HepG2 (cell line): ENCODE data around the gene HIF3A. TPM values are rescaled to one million over a fixed set of nuclear protein-coding genes. Genes with fewer than 3 reads are reported as not detected.
A peak's percentile ranks its signal among the peaks of the same experiment; 100 is the strongest.

ENCODE experiments used
- ATAC-seq: fragments of 200-7000 bp; cut with Tn5 transposase; 3 replicates; pipeline ENCODE4 v1.9.1; 2020; ENCODE audit warnings: mild to moderate bottlenecking, moderate library complexity
- BruUV-seq: library from RNA; stranded (reverse); fragments of 400-500 nt; replicated peaks from 2 replicates; lab custom pipeline; 2021; lab: Mats Ljungman, UMichigan
- CTCF ChIA-PET: fragments of 300-600 bp; formaldehyde crosslinking; extraction: SDS; loops from one replicate; lab custom pipeline; 2021; ENCODE audit warnings: low total read pairs, inconsistent platforms, low intra/inter-chr PET ratio; lab: Yijun Ruan, JAX
- POLR2A ChIA-PET: fragments of 350-600 bp; sonication (Branson Sonifier 250); formaldehyde crosslinking; loops from one replicate; lab custom pipeline; 2020; ENCODE audit warnings: antibody characterized with exemption, inconsistent platforms; lab: Yijun Ruan, JAX
- DNase-seq: peaks from one replicate; pipeline ENCODE4 v3.0.0-alpha.2; 2015; ENCODE audit warnings: low spot score
- FAIRE-seq: peaks from 3 replicates; lab custom pipeline; 2011; peaks lifted over from hg19 to GRCh38; lab: Jason Lieb, UNC
- H2AFZ ChIP-seq: one replicate; pipeline ENCODE4 v1.6.1; 2011; ENCODE audit warnings: low read length, inconsistent platforms
- H3K27ac ChIP-seq: fragments of 300-600 bp; 3 replicates; pipeline ENCODE4 v1.8.0; 2011; ENCODE audit warnings: mixed run types, mild to moderate bottlenecking, mixed read lengths, low read length, inconsistent platforms; ENCODE audit not compliant: insufficient read depth; ENCODE audit errors: extremely low read length
- H3K27me3 ChIP-seq, 2 experiments: fragments of 200-600 bp in 1 of 2; 2 replicates in 1 of 2; 3 replicates in 1 of 2; pipeline versions ENCODE4 v1.6.0 to v1.8.0; 2011; ENCODE audit warnings: low read length in 2 of 2, mild to moderate bottlenecking in 2 of 2, moderate library complexity in 2 of 2, inconsistent platforms in 1 of 2; ENCODE audit not compliant: insufficient read depth in 2 of 2, control insufficient read depth in 1 of 2
- H3K36me3 ChIP-seq, 2 experiments: fragments of 200-600 bp in 1 of 2; replicated peaks in 1 of 2; 2 replicates in 1 of 2; 3 replicates in 1 of 2; pipeline versions ENCODE4 v1.5.1 to v1.8.0; 2011; ENCODE audit warnings: low read length in 2 of 2, inconsistent platforms in 1 of 2; ENCODE audit not compliant: insufficient read depth in 2 of 2, control insufficient read depth in 1 of 2
- H3K4me1 ChIP-seq: 2 replicates; pipeline ENCODE4 v1.5.1; 2012; ENCODE audit warnings: low read length, inconsistent platforms; ENCODE audit not compliant: insufficient read depth
- H3K4me2 ChIP-seq: 2 replicates; pipeline ENCODE4 v1.6.0; 2011; ENCODE audit warnings: low read depth, low read length, inconsistent platforms
- H3K4me3 ChIP-seq, 3 experiments: fragments of 200-600 bp in 1 of 3; sonication (generic), shearing (Covaris generic) in 1 of 3; replicated peaks in 1 of 3; 2 replicates each; pipeline ENCODE4 v1.5.1; 2011 to 2016; ENCODE audit warnings: low read length in 3 of 3, inconsistent platforms in 2 of 3, low read depth in 2 of 3, mild to moderate bottlenecking in 2 of 3, control low read depth in 1 of 3, mixed read lengths in 1 of 3; ENCODE audit not compliant: insufficient read depth in 1 of 3
- H3K79me2 ChIP-seq: one replicate; pipeline ENCODE4 v1.6.1; 2011; ENCODE audit warnings: low read length, inconsistent platforms; ENCODE audit not compliant: insufficient read depth
- H3K9ac ChIP-seq: 2 replicates; pipeline ENCODE4 v1.6.0; 2011; ENCODE audit warnings: mild to moderate bottlenecking, low read depth, low read length, inconsistent platforms; ENCODE audit not compliant: insufficient read depth
- H3K9me3 ChIP-seq: 2 replicates; pipeline ENCODE4 v1.5.1; 2012; ENCODE audit warnings: mild to moderate bottlenecking, low read length
- H4K20me1 ChIP-seq: 2 replicates; pipeline ENCODE4 v1.6.0; 2011; ENCODE audit warnings: inconsistent platforms, mild to moderate bottlenecking, low read length, moderate library complexity; ENCODE audit not compliant: insufficient read depth
- AGO2 ChIP-seq: fragments of 200-400 bp; formaldehyde crosslinking; optimal IDR thresholded peaks from 2 replicates; pipeline ENCODE3; 2017; ENCODE audit warnings: mild to moderate bottlenecking, low read depth, low read length, moderate library complexity
- ZNF296 ChIP-seq: sonication (generic); formaldehyde crosslinking; conservative IDR thresholded peaks from 2 replicates; pipeline ENCODE4 v1.5.0; 2020; ENCODE audit warnings: mild to moderate bottlenecking, missing genetic modification reagents
- WGBS: methylation state at CpG from one replicate; pipeline ENCODE4 v1.1.6; 2017; ENCODE audit warnings: low lambda C conversion rate; 5-methylcytosine and 5-hydroxymethylcytosine counted together
- in situ Hi-C: cut with HindIII; loops from 2 replicates; pipeline ENCODE4 v1.10.0; 2017; ENCODE audit warnings: low pct_unique_long_range_greater_than_20kb; ENCODE audit not compliant: extremely low pct_ligation_motif_present
- intact Hi-C: fragments of 100-400 bp; cut with micrococcal nuclease; formaldehyde crosslinking; loops from one replicate; pipeline ENCODE4 v1.10.0; 2022; ENCODE audit not compliant: unreplicated experiment
- polyA plus RNA-seq, 8 experiments: library from polyadenylated mRNA; depleted of rRNA in 3 of 8; stranded (reverse) in 7 of 8; unstranded in 1 of 8; fragments of >200 nt; fragmentation: Illumina TruSeq in 4 of 8; extraction: Trizol in 4 of 8; gene quantifications; 2 replicates each; pipeline versions ENCODE4 v1.2.1 to v1.2.3, GENCODE V29; 2011 to 2016; ENCODE audit warnings: low read depth in 4 of 8, missing spikeins in 1 of 8, mixed read lengths in 1 of 8; ENCODE audit not compliant: insufficient read depth in 1 of 8
- total RNA-seq, 5 experiments: library from RNA; depleted of rRNA; stranded (reverse); fragments of >200 nt; fragmentation: Illumina TruSeq; extraction: Trizol; gene quantifications; 2 replicates each; pipeline ENCODE4 v1.2.3, GENCODE V29; 2016; ENCODE audit warnings: low read depth in 1 of 5
- TF ChIP-seq, protein P1 (sequence below): IDR thresholded peaks from 2 replicates; pipeline ENCODE4 v1.6.1; 2016; ENCODE audit warnings: missing genetic modification reagents, missing compliant biosample characterization

The HIF3A gene
- total and polyA plus RNA-seq, 2 of the 13 experiments (the other 11 are each of a cell fraction or from before 2014, with no cell fraction given), result 0.09 to 0.22 TPM

DNA sequence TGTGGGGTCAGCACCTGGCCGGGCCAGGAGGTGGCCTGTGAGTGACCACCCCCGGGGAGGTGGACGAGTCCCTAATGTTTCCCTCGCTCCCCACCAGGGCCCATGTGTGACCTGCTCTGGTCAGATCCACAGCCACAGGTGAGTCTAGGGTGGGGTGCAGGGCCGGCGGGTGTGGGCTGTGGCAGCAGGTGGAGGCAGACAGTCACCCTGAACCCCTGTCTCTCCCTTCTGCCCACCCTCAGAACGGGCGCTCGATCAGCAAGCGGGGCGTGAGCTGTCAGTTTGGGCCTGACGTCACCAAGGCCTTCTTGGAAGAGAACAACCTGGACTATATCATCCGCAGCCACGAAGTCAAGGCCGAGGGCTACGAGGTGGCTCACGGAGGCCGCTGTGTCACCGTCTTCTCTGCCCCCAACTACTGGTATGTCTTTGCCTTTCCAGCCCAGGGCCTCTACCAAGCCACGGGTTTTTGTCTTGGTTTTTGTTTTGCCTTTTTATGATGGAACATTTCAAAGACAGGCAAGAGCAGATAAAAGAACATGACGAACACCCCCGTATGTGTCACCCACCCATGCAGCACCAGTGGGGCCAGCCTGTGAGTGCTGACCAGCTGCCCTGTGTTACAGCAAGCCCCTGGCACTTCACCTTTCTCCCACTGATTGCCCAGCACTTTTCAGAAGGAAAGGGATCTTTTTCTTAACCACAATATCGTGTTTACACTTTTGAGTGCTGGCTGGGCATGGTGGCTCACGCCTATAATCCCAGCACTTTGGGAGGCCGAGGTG is 91.7 kb downstream of the HIF3A start:
- TF ChIP-seq AGO2, result peak; percentile 17
- TF ChIP-seq, protein P1, sequence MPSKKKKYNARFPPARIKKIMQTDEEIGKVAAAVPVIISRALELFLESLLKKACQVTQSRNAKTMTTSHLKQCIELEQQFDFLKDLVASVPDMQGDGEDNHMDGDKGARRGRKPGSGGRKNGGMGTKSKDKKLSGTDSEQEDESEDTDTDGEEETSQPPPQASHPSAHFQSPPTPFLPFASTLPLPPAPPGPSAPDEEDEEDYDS, result no peak
- CTCF ChIA-PET, result no interaction called here
- DNase-seq (no peak), FAIRE-seq (no peak), ATAC-seq (no peak)
- Histone ChIP-seq H3K9me3 (no peaks in the 10 kb centered on the region), H3K9ac (no peak overlapping the region), H3K27me3 (no peaks in the 10 kb centered on the region), H3K4me3 (no peak overlapping the region), H4K20me1 (no peaks in the 10 kb centered on the region), H2AFZ (no peak overlapping the region), H3K4me2 (no peak overlapping the region), H3K79me2 (no peaks in the 10 kb centered on the region), H3K36me3 (peaks cover 20 to 57% of the 10 kb centered on the region in 2 experiments), H3K4me1 (peaks cover 11% of the 10 kb centered on the region), H3K27ac (no peak overlapping the region)
- BruUV-seq, result no TSS peak
- POLR2A ChIA-PET, result no interaction called here
- intact Hi-C loops, result no loop called here
- WGBS, result 92% methylated on average over 21 of the region's 25 CpGs
- in situ Hi-C loops, result no loop called here

DNA sequence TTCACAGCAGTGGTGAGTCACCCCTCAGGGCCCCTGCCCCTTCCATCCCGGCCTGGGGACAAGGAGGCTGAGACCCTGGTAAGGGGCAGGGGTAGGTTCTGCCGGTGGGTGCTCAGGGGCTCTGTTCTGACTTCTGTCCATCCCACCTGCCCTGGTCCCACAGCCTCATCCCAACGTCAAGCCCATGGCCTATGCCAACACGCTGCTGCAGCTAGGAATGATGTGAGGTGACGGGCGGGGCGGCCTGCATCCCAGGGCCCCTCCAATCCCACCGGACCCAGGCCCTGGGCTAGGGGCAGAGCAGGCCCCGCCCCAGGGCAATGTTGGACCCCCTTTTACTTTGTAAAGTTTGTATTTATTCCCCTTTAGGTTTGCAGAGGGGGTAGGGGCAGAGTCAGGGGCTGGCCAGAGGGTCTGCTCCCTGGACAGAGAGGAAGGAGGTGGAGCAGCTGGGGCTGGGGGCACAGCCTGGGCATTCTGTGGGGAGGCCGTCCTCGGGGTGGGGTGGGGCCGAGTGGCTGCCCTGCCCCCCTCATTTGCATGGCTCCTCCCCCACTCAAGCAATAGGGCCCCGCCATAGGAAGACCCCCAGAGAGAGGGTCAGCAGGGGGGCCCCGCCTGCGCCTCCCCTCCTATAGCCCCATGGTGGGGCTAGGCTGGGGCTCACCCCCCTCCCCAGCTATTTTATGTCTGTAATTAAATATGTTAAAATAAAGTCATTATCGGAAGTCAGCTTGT is 93.4 kb downstream of the HIF3A start:
- ATAC-seq (no peak), DNase-seq (no peak), FAIRE-seq (no peak)
- peaks cover 15 to 43% of the 10 kb centered on the region in 2 experiments for H3K36me3 ChIP-seq
- no peaks in the 10 kb centered on the region for H3K79me2 ChIP-seq
- H3K9ac ChIP-seq, result no peak overlapping the region
- ChIA-PET POLR2A (no interaction called here), CTCF (no interaction called here)
- no peak overlapping the region for H3K27ac ChIP-seq
- no peak for TF ChIP-seq ZNF296 (CRISPR knock-in tag)
- peak; percentile 32 for TF ChIP-seq AGO2
- no TSS peak for BruUV-seq
- peaks cover 11% of the 10 kb centered on the region for H3K4me1 ChIP-seq
- H2AFZ ChIP-seq, result no peak overlapping the region
- H3K4me3 ChIP-seq, result no peak overlapping the region
- H3K9me3 ChIP-seq, result no peaks in the 10 kb centered on the region
- intact Hi-C loops, result no loop called here
- H3K4me2 ChIP-seq, result no peak overlapping the region
- in situ Hi-C loops, result loop anchor here (10.0 kb wide), 1 partner anchor 105 kb away; no protein-coding TSS in a partner anchor
- no peaks in the 10 kb centered on the region for H3K27me3 ChIP-seq
- no peaks in the 10 kb centered on the region for H4K20me1 ChIP-seq
- WGBS, result 94% methylated on average over 14 of the region's 16 CpGs
